Nephron progenitor cell (in vitro differentiated cells): ENCODE results near the gene IDI2.

Source experiments
- DNase-seq: peaks from one replicate; pipeline ENCODE4 v3.0.0; 2021
- H3K27ac Mint-ChIP-seq: 2 replicates; pipeline ENCODE4 v1.8.0; 2021; ENCODE audit warnings: mild to moderate bottlenecking, moderate library complexity, mixed read lengths
- H3K27me3 Mint-ChIP-seq: 2 replicates; pipeline ENCODE4 v1.8.0; 2021; ENCODE audit warnings: mild to moderate bottlenecking, low read depth, mixed read lengths; ENCODE audit not compliant: poor library complexity
- H3K36me3 Mint-ChIP-seq: 2 replicates; pipeline ENCODE4 v1.8.0; 2021; ENCODE audit warnings: low read depth, mixed read lengths
- H3K4me1 Mint-ChIP-seq: 2 replicates; pipeline ENCODE4 v1.8.0; 2021; ENCODE audit warnings: mixed read lengths
- H3K4me3 Mint-ChIP-seq: 2 replicates; pipeline ENCODE4 v1.8.0; 2021; ENCODE audit warnings: mild to moderate bottlenecking, moderate library complexity, mixed read lengths
- H3K9me3 Mint-ChIP-seq: 2 replicates; pipeline ENCODE4 v1.8.0; 2021; ENCODE audit warnings: mild to moderate bottlenecking, moderate library complexity, mixed read lengths
- CTCF ChIP-seq: fragments of 200-600 bp; sonication (generic); IDR thresholded peaks from 2 replicates; pipeline ENCODE4 v1.5.0; 2021; ENCODE audit warnings: antibody characterized with exemption

IDI2 gene

GRCh38 chr10:987870-988666, 37.6 kb downstream of the IDI2 start, which contains the start of gene GTPBP4:
GTPBP4 (plus strand) TSS chr10:988434; CDS start chr10:988480, 46 bp downstream.
- peaks cover 3% of the 10 kb centered on the region for H3K27me3 Mint-ChIP-seq
- H3K27ac Mint-ChIP-seq: peak within 1 kb of the TSS; percentile 64
- peak within 1 kb of the TSS; percentile 93 for H3K4me3 Mint-ChIP-seq
- no peak for TF ChIP-seq CTCF
- peaks cover 27% of the 10 kb centered on the region for H3K36me3 Mint-ChIP-seq
- H3K9me3 Mint-ChIP-seq: no peaks in the 10 kb centered on the region
- peak; percentile 93 for DNase-seq
- peaks cover 25% of the 10 kb centered on the region for H3K4me1 Mint-ChIP-seq

GRCh38 chr10:987620-987869, 38.1 kb downstream of the IDI2 start:
- no peak overlapping the region for H3K27ac Mint-ChIP-seq
- peak overlapping the region; percentile 93 for H3K4me3 Mint-ChIP-seq
- no peak for TF ChIP-seq CTCF
- H3K4me1 Mint-ChIP-seq: peaks cover 25% of the 10 kb centered on the region
- H3K27me3 Mint-ChIP-seq: peaks cover 3% of the 10 kb centered on the region
- peaks cover 2% of the 10 kb centered on the region for H3K9me3 Mint-ChIP-seq
- no peak for DNase-seq
- peaks cover 22% of the 10 kb centered on the region for H3K36me3 Mint-ChIP-seq

DNA sequence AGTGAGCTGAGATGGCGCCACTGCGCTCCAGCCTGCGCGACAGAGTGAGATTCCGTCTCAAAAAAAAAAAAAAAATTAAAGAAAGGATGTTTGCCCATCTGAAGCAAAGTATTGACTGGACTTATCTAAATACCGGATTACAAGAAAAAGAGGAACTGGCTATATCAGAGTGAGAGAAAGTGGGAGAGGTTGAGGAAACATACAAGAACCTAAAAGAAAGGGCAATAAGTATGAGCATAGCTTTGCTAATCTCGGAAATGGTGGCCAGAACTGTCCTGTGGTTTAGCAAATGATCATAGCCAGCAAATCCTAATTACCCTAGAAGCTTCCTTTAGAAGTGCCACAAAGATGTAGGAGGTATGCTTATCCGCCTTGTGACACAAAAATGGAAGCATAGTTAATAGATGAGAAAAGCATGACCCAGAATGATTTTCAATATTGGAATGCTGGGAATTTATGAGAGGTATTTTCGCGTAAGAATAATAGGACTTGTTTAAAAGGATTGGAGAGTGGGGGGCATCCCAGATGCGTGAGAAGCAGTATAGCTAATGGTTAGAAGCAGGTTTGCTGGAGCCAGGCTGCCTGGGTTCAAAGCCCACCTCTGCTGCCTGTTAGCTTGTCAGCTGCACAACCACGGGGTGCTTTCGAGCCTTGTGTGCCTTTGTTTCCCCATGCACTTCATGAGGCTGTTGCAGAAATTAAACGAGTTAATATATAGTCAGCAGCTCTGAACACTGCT, 38.6 kb downstream of the IDI2 start:
- H3K36me3 Mint-ChIP-seq: peaks cover 19% of the 10 kb centered on the region
- H3K27me3 Mint-ChIP-seq: peaks cover 3% of the 10 kb centered on the region
- H3K4me1 Mint-ChIP-seq: peaks cover 25% of the 10 kb centered on the region
- peaks cover 4% of the 10 kb centered on the region for H3K9me3 Mint-ChIP-seq
- no peak for DNase-seq
- TF ChIP-seq CTCF: no peak
- H3K4me3 Mint-ChIP-seq: peak overlapping the region; percentile 93
- H3K27ac Mint-ChIP-seq: no peak overlapping the region

- Mint-ChIP-seq H3K9me3 (peaks cover 10% of the 10 kb centered on the region), H3K27ac (no peak overlapping the region), H3K4me3 (peak overlapping the region; percentile 93), H3K27me3 (peaks cover 6% of the 10 kb centered on the region), H3K36me3 (peaks cover 17% of the 10 kb centered on the region), H3K4me1 (peaks cover 25% of the 10 kb centered on the region)
- DNase-seq: no peak
- no peak for TF ChIP-seq CTCF
These were observed 39.4 kb downstream of the IDI2 start for GRCh38 chr10:986137-986825.

DNA sequence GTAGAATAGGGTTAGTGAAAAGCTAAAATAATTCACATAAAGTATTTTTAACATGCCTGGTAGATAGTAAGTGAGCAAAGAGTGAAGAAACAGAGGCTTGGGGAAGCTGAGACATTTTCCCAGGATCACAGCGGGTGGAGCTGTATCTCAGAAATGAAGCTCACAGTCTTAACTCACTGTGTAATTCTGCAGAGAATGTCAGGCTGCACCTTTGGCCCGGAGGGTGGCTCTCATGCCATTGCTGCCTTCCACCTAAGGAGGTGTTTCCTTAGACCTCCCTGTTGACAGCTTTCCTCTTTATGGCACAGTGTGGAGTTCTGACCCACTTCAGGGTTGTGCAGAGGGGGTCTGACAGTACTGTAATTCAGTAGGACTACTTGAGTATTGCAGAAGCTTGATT, 40.3 kb downstream of the IDI2 start:
- Mint-ChIP-seq H3K36me3 (peaks cover 16% of the 10 kb centered on the region), H3K9me3 (peaks cover 20% of the 10 kb centered on the region), H3K27me3 (peaks cover 6% of the 10 kb centered on the region), H3K4me3 (no peak overlapping the region), H3K27ac (no peak overlapping the region), H3K4me1 (peaks cover 25% of the 10 kb centered on the region)
- TF ChIP-seq CTCF: no peak
- DNase-seq: no peak
